ENCODE measurements around the gene USP43.

GRCh38 chr17:9677411-9677810 lies 32.1 kb downstream of the USP43 start:
- TF ChIP-seq ZNF133 (tag by site-specific recombination; IDR thresholded peaks at IDR 0.05) (no peak), ZNF24 (tag by site-specific recombination; IDR thresholded peaks at IDR 0.05) (no peak), ZNF140 (tag by site-specific recombination; IDR thresholded peaks at IDR 0.05) (no peak), ZNF19 (tag by site-specific recombination; IDR thresholded peaks at IDR 0.05; ENCODE audit: low read depth) (no peak)
- TF ChIP-seq, protein P1, sequence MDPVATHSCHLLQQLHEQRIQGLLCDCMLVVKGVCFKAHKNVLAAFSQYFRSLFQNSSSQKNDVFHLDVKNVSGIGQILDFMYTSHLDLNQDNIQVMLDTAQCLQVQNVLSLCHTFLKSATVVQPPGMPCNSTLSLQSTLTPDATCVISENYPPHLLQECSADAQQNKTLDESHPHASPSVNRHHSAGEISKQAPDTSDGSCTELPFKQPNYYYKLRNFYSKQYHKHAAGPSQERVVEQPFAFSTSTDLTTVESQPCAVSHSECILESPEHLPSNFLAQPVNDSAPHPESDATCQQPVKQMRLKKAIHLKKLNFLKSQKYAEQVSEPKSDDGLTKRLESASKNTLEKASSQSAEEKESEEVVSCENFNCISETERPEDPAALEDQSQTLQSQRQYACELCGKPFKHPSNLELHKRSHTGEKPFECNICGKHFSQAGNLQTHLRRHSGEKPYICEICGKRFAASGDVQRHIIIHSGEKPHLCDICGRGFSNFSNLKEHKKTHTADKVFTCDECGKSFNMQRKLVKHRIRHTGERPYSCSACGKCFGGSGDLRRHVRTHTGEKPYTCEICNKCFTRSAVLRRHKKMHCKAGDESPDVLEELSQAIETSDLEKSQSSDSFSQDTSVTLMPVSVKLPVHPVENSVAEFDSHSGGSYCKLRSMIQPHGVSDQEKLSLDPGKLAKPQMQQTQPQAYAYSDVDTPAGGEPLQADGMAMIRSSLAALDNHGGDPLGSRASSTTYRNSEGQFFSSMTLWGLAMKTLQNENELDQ (tag by site-specific recombination; IDR thresholded peaks at IDR 0.05; ENCODE audit: low read depth): no peak

All from HEK293 (cell line).